Testis (tissue), 2 donors: Measurements from ENCODE around the gene EXOC3L4.

ENCODE experiments used
- CTCF ChIP-seq, 3 experiments: fragments of 450-650 bp in 2 of 3; fragments of 200-600 bp in 1 of 3; sonication (generic) in 1 of 3; IDR thresholded peaks; one replicate each; pipeline ENCODE4 v1.5.1; 2016 to 2019; ENCODE audit warnings: antibody characterized with exemption in 3 of 3, mild to moderate bottlenecking in 2 of 3, moderate library complexity in 1 of 3
- POLR2A ChIP-seq: fragments of 450-650 bp; IDR thresholded peaks from one replicate; pipeline ENCODE4 v1.6.1; 2017; ENCODE audit warnings: antibody characterized with exemption, mild to moderate bottlenecking, moderate library complexity

GRCh38 chr14:103142721-103143302, 48.3 kb downstream of the EXOC3L4 start:
- TF ChIP-seq CTCF (IDR thresholded peaks at IDR 0.05) (no peak), POLR2A (no peak)
